ENCODE data around the gene BICRA. TPM values are rescaled to one million over a fixed set of nuclear protein-coding genes. Genes with fewer than 3 reads are reported as not detected.
A peak's percentile ranks its signal among the peaks of the same experiment; 100 is the strongest.

Gene BICRA
- total RNA-seq, 1 donor from 2014 or later, result 7.8 TPM

DNA sequence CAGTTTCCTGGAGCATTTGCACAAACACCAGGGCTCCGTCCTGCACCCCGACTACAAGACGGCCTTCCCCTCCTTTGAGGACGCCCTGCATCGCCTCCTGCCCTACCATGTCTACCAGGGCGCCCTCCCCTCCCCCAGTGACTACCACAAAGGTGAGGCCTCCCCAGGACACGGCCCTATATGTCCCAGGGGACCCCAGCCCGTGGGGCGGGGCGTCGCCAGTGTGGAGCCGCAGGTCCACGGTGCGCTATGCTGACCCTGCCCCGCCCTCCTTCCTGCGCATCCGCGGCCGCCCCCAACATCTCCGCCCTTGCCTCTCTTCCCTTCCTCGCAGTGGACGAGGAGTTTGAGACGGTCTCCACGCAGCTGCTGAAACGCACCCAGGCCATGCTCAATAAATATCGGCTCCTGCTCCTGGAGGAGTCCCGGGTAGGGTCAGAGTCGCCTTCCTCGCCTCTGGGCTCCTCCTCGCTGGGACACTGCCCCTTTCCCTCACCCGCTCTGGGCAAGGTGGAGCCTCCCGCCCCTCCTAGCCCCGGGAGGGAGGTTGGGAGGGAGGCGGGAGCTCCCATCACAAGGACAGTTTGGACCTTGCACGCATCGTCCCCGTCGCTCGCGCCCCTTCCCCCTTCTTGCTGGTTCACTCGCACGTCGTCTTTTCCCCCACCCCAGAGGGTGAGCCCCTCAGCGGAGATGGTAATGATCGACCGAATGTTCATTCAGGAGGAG is 89.9 kb downstream of the BICRA start:
- intact Hi-C loops (cut with micrococcal nuclease), result no loop called here

DNA sequence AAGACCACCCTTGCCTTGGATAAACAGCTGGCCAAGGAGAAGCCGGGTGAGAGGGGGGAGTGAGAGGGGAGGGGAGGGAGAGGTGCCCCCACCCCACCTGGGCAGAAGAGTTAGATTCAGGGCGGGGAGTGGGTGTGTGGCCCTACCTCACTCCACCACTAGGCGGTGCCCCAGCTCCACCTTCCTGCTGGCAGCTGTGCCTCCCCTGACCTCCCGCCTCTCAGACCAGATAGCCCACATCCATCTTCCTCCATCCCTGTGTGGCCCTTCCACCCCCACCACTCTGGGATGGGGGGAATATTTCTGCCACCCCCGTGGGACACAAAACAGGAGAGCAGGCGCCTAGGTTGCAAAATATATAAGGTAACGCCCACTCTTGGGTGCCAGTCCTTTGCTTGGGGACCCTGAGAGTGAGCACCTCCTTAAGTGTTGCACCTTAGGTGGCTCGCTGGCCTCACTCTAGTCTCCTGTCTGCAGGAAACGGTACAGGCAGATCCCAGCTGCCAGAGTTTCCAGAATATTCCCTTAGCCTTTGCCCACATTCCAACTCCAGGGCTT is 90.5 kb downstream of the BICRA start:
- intact Hi-C loops (cut with micrococcal nuclease), result no loop called here
- no peak for DNase-seq
- H3K27ac ChIP-seq (replicated peaks), result no peak overlapping the region
- H3K9me3 ChIP-seq (replicated peaks), result no peaks in the 10 kb centered on the region
- peaks cover 58% of the 10 kb centered on the region for H3K36me3 ChIP-seq
- no peaks in the 10 kb centered on the region for H3K27me3 ChIP-seq (ENCODE audit: low read depth)
- TF ChIP-seq, protein P1, sequence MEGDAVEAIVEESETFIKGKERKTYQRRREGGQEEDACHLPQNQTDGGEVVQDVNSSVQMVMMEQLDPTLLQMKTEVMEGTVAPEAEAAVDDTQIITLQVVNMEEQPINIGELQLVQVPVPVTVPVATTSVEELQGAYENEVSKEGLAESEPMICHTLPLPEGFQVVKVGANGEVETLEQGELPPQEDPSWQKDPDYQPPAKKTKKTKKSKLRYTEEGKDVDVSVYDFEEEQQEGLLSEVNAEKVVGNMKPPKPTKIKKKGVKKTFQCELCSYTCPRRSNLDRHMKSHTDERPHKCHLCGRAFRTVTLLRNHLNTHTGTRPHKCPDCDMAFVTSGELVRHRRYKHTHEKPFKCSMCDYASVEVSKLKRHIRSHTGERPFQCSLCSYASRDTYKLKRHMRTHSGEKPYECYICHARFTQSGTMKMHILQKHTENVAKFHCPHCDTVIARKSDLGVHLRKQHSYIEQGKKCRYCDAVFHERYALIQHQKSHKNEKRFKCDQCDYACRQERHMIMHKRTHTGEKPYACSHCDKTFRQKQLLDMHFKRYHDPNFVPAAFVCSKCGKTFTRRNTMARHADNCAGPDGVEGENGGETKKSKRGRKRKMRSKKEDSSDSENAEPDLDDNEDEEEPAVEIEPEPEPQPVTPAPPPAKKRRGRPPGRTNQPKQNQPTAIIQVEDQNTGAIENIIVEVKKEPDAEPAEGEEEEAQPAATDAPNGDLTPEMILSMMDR (IDR thresholded peaks at IDR 0.05; ENCODE audit: borderline replicate concordance), result peak; percentile 72
- H3K4me1 ChIP-seq, result peaks cover 8% of the 10 kb centered on the region
- H3K4me3 ChIP-seq, result no peak overlapping the region

More for the DNA sequence above, 89.9 kb downstream of the BICRA start:
- H3K27ac ChIP-seq (replicated peaks), result no peak overlapping the region
- no peak for DNase-seq
- TF ChIP-seq, protein P1 (IDR thresholded peaks at IDR 0.05; ENCODE audit: borderline replicate concordance), result no peak
- no peak overlapping the region for H3K4me3 ChIP-seq
- no peaks in the 10 kb centered on the region for H3K9me3 ChIP-seq (replicated peaks)
- H3K36me3 ChIP-seq, result peaks cover 58% of the 10 kb centered on the region
- peaks cover 8% of the 10 kb centered on the region for H3K4me1 ChIP-seq
- no peaks in the 10 kb centered on the region for H3K27me3 ChIP-seq (ENCODE audit: low read depth)

DNA sequence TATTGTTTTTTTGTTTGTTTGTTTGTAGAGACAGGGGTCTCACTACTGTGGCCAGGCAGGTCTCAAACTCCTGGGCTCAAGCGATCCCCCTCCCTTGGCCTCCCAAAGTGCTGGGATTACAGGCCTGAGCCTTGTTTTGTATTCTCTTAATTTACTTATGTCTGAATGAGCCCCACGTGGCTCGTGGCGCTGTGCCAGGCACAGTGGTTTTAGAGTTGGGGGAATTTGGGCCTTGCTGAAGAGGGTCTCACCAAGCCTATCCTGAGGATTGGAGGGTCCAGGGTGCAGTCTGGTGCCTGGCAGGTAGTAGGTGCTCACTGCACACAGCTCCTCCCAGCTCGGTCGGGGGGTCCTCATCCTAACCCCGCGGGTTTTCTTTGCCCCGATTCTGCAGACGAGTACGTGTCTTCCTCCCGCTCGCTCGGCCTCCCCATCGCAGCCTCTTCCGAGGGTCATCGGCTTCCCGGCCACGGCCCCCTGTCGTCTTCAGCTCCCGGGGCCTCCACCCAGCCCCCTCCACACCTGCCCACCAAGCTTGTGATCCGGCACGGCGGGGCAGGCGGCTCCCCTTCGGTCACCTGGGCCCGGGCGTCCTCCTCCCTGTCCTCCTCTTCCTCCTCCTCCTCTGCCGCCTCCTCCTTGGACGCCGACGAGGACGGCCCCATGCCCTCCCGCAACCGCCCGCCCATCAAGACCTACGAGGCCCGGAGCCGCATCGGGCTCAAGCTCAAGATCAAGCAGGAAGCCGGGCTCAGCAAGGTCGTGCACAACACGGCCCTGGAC is 92.2 kb downstream of the BICRA start:
- TF ChIP-seq, protein P1 (IDR thresholded peaks at IDR 0.05; ENCODE audit: borderline replicate concordance), result no peak
- Histone ChIP-seq H3K27ac (replicated peaks) (no peak overlapping the region), H3K27me3 (ENCODE audit: low read depth) (no peaks in the 10 kb centered on the region), H3K36me3 (peaks cover 58% of the 10 kb centered on the region), H3K9me3 (replicated peaks) (no peaks in the 10 kb centered on the region), H3K4me3 (no peak overlapping the region), H3K4me1 (peaks cover 8% of the 10 kb centered on the region)
- DNase-seq, result no peak
- intact Hi-C loops (cut with micrococcal nuclease), result loop anchor here (5.0 kb wide), 1 partner anchor 91 kb away; no protein-coding TSS in a partner anchor

DNA sequence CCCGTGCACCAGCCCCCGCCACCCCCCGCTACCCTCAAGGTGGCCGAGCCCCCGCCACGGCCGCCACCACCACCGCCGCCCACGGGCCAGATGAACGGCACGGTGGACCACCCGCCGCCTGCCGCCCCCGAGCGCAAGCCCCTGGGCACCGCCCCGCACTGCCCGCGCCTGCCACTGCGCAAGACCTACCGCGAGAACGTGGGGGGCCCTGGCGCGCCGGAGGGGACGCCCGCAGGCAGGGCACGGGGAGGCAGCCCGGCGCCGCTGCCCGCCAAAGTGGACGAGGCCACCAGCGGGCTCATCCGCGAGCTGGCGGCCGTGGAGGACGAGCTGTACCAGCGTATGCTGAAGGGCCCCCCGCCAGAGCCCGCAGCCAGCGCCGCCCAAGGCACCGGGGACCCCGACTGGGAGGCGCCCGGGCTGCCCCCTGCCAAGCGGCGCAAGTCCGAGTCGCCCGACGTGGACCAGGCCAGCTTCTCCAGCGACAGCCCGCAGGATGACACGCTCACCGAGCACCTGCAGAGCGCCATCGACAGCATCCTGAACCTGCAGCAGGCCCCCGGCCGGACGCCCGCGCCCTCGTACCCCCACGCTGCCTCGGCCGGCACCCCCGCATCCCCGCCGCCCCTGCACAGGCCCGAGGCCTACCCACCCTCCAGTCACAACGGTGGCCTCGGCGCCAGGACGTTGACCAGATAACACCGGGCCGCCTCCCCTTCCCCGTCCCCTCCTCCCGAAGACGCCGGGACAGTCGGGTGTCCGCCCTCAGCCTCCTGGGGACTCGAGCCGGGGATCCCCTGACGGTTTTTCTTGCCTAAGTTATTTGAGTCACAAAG is 93.0 kb downstream of the BICRA start:
- TF ChIP-seq, protein P1 (IDR thresholded peaks at IDR 0.05; ENCODE audit: borderline replicate concordance), result no peak
- Histone ChIP-seq H3K27me3 (ENCODE audit: low read depth) (no peaks in the 10 kb centered on the region), H3K27ac (replicated peaks) (no peak overlapping the region), H3K9me3 (replicated peaks) (no peaks in the 10 kb centered on the region), H3K4me3 (no peak overlapping the region), H3K4me1 (peaks cover 8% of the 10 kb centered on the region), H3K36me3 (peaks cover 53% of the 10 kb centered on the region)
- no peak for DNase-seq
- intact Hi-C loops (cut with micrococcal nuclease), result loop anchor here (5.0 kb wide), 1 partner anchor 90 kb away; no protein-coding TSS in a partner anchor

DNA sequence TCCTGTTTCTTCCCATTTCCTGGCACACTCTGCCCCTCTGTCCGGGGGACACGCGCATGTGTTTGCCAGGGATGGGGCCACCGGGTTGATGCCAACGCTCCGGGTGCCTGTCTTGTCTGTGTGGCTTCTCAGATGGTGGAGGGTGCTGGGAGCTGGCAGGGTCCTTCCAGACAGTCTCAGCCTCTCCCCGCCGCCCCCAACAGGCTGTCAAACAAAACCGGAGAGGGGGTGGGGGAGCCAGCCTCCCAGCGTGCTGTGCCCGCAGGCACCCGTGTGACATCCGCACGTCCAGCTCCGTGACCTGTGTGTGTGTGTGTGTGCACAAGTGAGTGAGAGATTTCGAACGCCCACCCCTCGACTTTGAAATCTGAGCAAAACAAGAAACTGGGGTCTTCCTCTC is 93.7 kb downstream of the BICRA start:
- intact Hi-C loops (cut with micrococcal nuclease), result loop anchor here (5.0 kb wide), 1 partner anchor 90 kb away; no protein-coding TSS in a partner anchor
- DNase-seq, result no peak
- H3K9me3 ChIP-seq (replicated peaks), result no peaks in the 10 kb centered on the region
- H3K27me3 ChIP-seq (ENCODE audit: low read depth), result no peaks in the 10 kb centered on the region
- TF ChIP-seq, protein P1 (IDR thresholded peaks at IDR 0.05; ENCODE audit: borderline replicate concordance), result no peak
- H3K4me3 ChIP-seq, result no peak overlapping the region
- peaks cover 5% of the 10 kb centered on the region for H3K4me1 ChIP-seq
- H3K36me3 ChIP-seq, result peaks cover 53% of the 10 kb centered on the region
- no peak overlapping the region for H3K27ac ChIP-seq (replicated peaks)

Measured in left ventricle myocardium inferior (tissue), 1 donor.